PFSK-1 (cell line): Measurements from ENCODE around the gene PNPLA7.

Source experiments
- POLR2AphosphoS5 ChIP-seq: IDR thresholded peaks from 2 replicates; pipeline ENCODE4 v1.6.1; 2012; ENCODE audit warnings: low read depth, mild to moderate bottlenecking, control low read depth, low read length, moderate library complexity
- TF ChIP-seq, protein P1 (sequence below), 2 experiments: IDR thresholded peaks; 2 replicates each; pipeline versions ENCODE4 v1.6.1 to v1.8.0; 2011 to 2012; ENCODE audit warnings: low read depth in 2 of 2, low read length in 2 of 2, control low read depth in 1 of 2, inconsistent platforms in 1 of 2, mild to moderate bottlenecking in 1 of 2, moderate library complexity in 1 of 2; ENCODE audit not compliant: insufficient read depth in 1 of 2

DNA sequence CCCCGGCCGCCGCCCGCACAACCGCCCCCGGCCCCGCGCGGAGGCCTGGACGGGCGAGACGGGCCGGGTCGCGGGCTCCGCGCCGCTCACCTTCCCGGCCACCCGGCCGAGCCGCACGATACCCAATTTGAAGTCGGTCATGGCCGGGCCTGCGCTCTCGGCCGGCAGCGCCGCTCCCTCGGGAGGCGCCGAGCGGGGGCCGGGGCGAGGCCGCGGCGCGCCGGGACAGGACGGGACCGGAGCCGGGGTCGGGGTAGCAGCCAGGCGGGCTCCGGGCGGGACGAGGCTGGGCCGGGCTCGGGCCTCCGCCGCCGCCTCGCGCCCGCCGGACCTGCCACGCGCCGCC, 39.9 kb upstream of the PNPLA7 start:
- TF ChIP-seq, protein P1, sequence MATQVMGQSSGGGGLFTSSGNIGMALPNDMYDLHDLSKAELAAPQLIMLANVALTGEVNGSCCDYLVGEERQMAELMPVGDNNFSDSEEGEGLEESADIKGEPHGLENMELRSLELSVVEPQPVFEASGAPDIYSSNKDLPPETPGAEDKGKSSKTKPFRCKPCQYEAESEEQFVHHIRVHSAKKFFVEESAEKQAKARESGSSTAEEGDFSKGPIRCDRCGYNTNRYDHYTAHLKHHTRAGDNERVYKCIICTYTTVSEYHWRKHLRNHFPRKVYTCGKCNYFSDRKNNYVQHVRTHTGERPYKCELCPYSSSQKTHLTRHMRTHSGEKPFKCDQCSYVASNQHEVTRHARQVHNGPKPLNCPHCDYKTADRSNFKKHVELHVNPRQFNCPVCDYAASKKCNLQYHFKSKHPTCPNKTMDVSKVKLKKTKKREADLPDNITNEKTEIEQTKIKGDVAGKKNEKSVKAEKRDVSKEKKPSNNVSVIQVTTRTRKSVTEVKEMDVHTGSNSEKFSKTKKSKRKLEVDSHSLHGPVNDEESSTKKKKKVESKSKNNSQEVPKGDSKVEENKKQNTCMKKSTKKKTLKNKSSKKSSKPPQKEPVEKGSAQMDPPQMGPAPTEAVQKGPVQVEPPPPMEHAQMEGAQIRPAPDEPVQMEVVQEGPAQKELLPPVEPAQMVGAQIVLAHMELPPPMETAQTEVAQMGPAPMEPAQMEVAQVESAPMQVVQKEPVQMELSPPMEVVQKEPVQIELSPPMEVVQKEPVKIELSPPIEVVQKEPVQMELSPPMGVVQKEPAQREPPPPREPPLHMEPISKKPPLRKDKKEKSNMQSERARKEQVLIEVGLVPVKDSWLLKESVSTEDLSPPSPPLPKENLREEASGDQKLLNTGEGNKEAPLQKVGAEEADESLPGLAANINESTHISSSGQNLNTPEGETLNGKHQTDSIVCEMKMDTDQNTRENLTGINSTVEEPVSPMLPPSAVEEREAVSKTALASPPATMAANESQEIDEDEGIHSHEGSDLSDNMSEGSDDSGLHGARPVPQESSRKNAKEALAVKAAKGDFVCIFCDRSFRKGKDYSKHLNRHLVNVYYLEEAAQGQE (IDR thresholded peaks at IDR 0.05; ENCODE audit: insufficient read depth in 1 of 2, low read depth in 2 of 2, low read length in 2 of 2): no peak
- no peak for TF ChIP-seq POLR2AphosphoS5
